ENCODE results near the gene OR6J1. TPM values are rescaled to one million over a fixed set of nuclear protein-coding genes. Genes with fewer than 3 reads are reported as not detected.

The OR6J1 gene
- total and polyA plus RNA-seq, 2 donors (not counting 1 experiment from before 2014, with no cell fraction given), result not detected

GRCh38 chr14:22658946-22659345 lies 14.8 kb upstream of the OR6J1 start:
- H3K9ac ChIP-seq (ENCODE audit: insufficient read depth, low read length), result no peak overlapping the region
- H3K9me3 ChIP-seq (ENCODE audit: control insufficient read depth, insufficient read depth, low read depth, low read length), result no peaks in the 10 kb centered on the region
- no peak overlapping the region for H3K4me2 ChIP-seq (ENCODE audit: extremely low read depth, insufficient read depth, low read length)
- no peak overlapping the region for H2AFZ ChIP-seq (ENCODE audit: low read length)
- H3K27ac ChIP-seq (ENCODE audit: insufficient read depth, low read length), result no peak overlapping the region
- TF ChIP-seq CTCF (conservative IDR thresholded peaks at IDR 0.05 in 1 of 2, IDR thresholded peaks at IDR 0.05 in 1 of 2; ENCODE audit: low read depth in 1 of 2, low read length in 2 of 2) (no peak), EZH2 (IDR thresholded peaks at IDR 0.05; ENCODE audit: low read length, missing control alignments) (no peak)
- H3K27me3 ChIP-seq (ENCODE audit: control insufficient read depth, insufficient read depth, low read length), result no peaks in the 10 kb centered on the region
- H3K79me2 ChIP-seq (ENCODE audit: control insufficient read depth, insufficient read depth, low read length), result no peaks in the 10 kb centered on the region
- H4K20me1 ChIP-seq (ENCODE audit: control insufficient read depth, extremely low read depth, insufficient read depth, low read length), result no peaks in the 10 kb centered on the region
- no peaks in the 10 kb centered on the region for H3K36me3 ChIP-seq (ENCODE audit: control insufficient read depth, insufficient read depth, low read length)
- no peak for DNase-seq (ENCODE audit: low read depth in 2 of 2)
- H3K4me3 ChIP-seq (replicated peaks in 1 of 4; ENCODE audit: control extremely low read depth in 1 of 4, insufficient read depth in 1 of 4, low read depth in 3 of 4, low read length in 4 of 4), result no peak overlapping the region
- H3K4me1 ChIP-seq (ENCODE audit: control insufficient read depth, extremely low read depth, insufficient read depth, low read length), result no peaks in the 10 kb centered on the region

GRCh38 chr14:22657861-22658260 lies 13.7 kb upstream of the OR6J1 start:
- Histone ChIP-seq H3K27me3 (ENCODE audit: control insufficient read depth, insufficient read depth, low read length) (no peaks in the 10 kb centered on the region), H3K4me3 (replicated peaks in 1 of 4; ENCODE audit: control extremely low read depth in 1 of 4, insufficient read depth in 1 of 4, low read depth in 3 of 4, low read length in 4 of 4) (no peak overlapping the region), H3K79me2 (ENCODE audit: control insufficient read depth, insufficient read depth, low read length) (no peaks in the 10 kb centered on the region), H3K4me2 (ENCODE audit: extremely low read depth, insufficient read depth, low read length) (no peak overlapping the region), H3K9me3 (ENCODE audit: control insufficient read depth, insufficient read depth, low read depth, low read length) (no peaks in the 10 kb centered on the region), H3K9ac (ENCODE audit: insufficient read depth, low read length) (no peak overlapping the region), H3K36me3 (ENCODE audit: control insufficient read depth, insufficient read depth, low read length) (no peaks in the 10 kb centered on the region), H3K4me1 (ENCODE audit: control insufficient read depth, extremely low read depth, insufficient read depth, low read length) (no peaks in the 10 kb centered on the region), H2AFZ (ENCODE audit: low read length) (no peak overlapping the region), H3K27ac (ENCODE audit: insufficient read depth, low read length) (no peak overlapping the region), H4K20me1 (ENCODE audit: control insufficient read depth, extremely low read depth, insufficient read depth, low read length) (no peaks in the 10 kb centered on the region)
- TF ChIP-seq EZH2 (IDR thresholded peaks at IDR 0.05; ENCODE audit: low read length, missing control alignments), result no peak
- peak; percentile 63 to 65 for TF ChIP-seq CTCF (conservative IDR thresholded peaks at IDR 0.05 in 1 of 2, IDR thresholded peaks at IDR 0.05 in 1 of 2; ENCODE audit: low read depth in 1 of 2, low read length in 2 of 2)
- peak; percentile 62 to 78 for DNase-seq (ENCODE audit: low read depth in 2 of 2)

GRCh38 chr14:22656945-22657731 lies 13.0 kb upstream of the OR6J1 start:
- TF ChIP-seq CTCF (conservative IDR thresholded peaks at IDR 0.05 in 1 of 2, IDR thresholded peaks at IDR 0.05 in 1 of 2; ENCODE audit: low read depth in 1 of 2, low read length in 2 of 2), result no peak
- TF ChIP-seq EZH2 (IDR thresholded peaks at IDR 0.05; ENCODE audit: low read length, missing control alignments), result no peak
- H3K4me2 ChIP-seq (ENCODE audit: extremely low read depth, insufficient read depth, low read length), result no peak overlapping the region
- no peak overlapping the region for H2AFZ ChIP-seq (ENCODE audit: low read length)
- no peaks in the 10 kb centered on the region for H3K27me3 ChIP-seq (ENCODE audit: control insufficient read depth, insufficient read depth, low read length)
- no peak overlapping the region for H3K27ac ChIP-seq (ENCODE audit: insufficient read depth, low read length)
- no peaks in the 10 kb centered on the region for H3K36me3 ChIP-seq (ENCODE audit: control insufficient read depth, insufficient read depth, low read length)
- H3K4me3 ChIP-seq (replicated peaks in 1 of 4; ENCODE audit: control extremely low read depth in 1 of 4, insufficient read depth in 1 of 4, low read depth in 3 of 4, low read length in 4 of 4), result no peak overlapping the region
- peak in 1 of 2 donors; percentile 59 for DNase-seq (ENCODE audit: low read depth in 2 of 2)
- no peaks in the 10 kb centered on the region for H3K79me2 ChIP-seq (ENCODE audit: control insufficient read depth, insufficient read depth, low read length)
- no peak overlapping the region for H3K9ac ChIP-seq (ENCODE audit: insufficient read depth, low read length)
- no peaks in the 10 kb centered on the region for H3K4me1 ChIP-seq (ENCODE audit: control insufficient read depth, extremely low read depth, insufficient read depth, low read length)
- H3K9me3 ChIP-seq (ENCODE audit: control insufficient read depth, insufficient read depth, low read depth, low read length), result no peaks in the 10 kb centered on the region
- H4K20me1 ChIP-seq (ENCODE audit: control insufficient read depth, extremely low read depth, insufficient read depth, low read length), result no peaks in the 10 kb centered on the region
